Activated CD4-positive, alpha-beta T cell treated with anti-CD3 and anti-CD28 coated beads, Interleukin-2, amount 10 ng/mL, durations not matched to agents 24 days and 14 days (primary cell): ENCODE measurements around the gene MEGF9. TPM values are rescaled to one million over a fixed set of nuclear protein-coding genes. Genes with fewer than 3 reads are reported as not detected.

Experiments used
- DNase-seq: peaks from one replicate; pipeline ENCODE4 v3.0.0; 2022
- H3K27ac Mint-ChIP-seq: one replicate; pipeline ENCODE4 v1.8.0; 2022; ENCODE audit warnings: mild to moderate bottlenecking, mixed read lengths
- H3K27me3 Mint-ChIP-seq: one replicate; pipeline ENCODE4 v1.8.0; 2022; ENCODE audit warnings: mixed read lengths
- H3K36me3 Mint-ChIP-seq: one replicate; pipeline ENCODE4 v1.8.0; 2022; ENCODE audit warnings: low read depth, mild to moderate bottlenecking, mixed read lengths
- H3K4me1 Mint-ChIP-seq: one replicate; pipeline ENCODE4 v1.8.0; 2021; ENCODE audit warnings: mixed read lengths
- H3K4me3 Mint-ChIP-seq: one replicate; pipeline ENCODE4 v1.8.0; 2022; ENCODE audit warnings: mild to moderate bottlenecking, moderate library complexity, mixed read lengths
- H3K9me3 Mint-ChIP-seq: one replicate; pipeline ENCODE4 v1.8.0; 2021; ENCODE audit warnings: mixed read lengths
- intact Hi-C: fragments of 100-400 bp; cut with micrococcal nuclease; formaldehyde crosslinking; loops from one replicate; pipeline ENCODE4 v1.15.1; 2023
- total RNA-seq: library from RNA; stranded (reverse); gene quantifications from 2 replicates; pipeline ENCODE4 v1.2.3, GENCODE V29; 2022

The MEGF9 gene
- total RNA-seq, 1 donor from 2014 or later, result 4.5 TPM

- Mint-ChIP-seq H3K27ac (no peak overlapping the region), H3K27me3 (no peaks in the 10 kb centered on the region)
Measured at GRCh38 chr9:120741191-120741590, 26.9 kb upstream of the MEGF9 start.

GRCh38 chr9:120740132-120740531 is 25.9 kb upstream of the MEGF9 start:
- intact Hi-C loops, result no loop called here

More at GRCh38 chr9:120741191-120741590, 26.9 kb upstream of the MEGF9 start:
- H3K4me3 Mint-ChIP-seq, result no peak overlapping the region
- DNase-seq, result no peak
- intact Hi-C loops, result no loop called here
- no peaks in the 10 kb centered on the region for H3K36me3 Mint-ChIP-seq
- H3K9me3 Mint-ChIP-seq, result no peaks in the 10 kb centered on the region
- no peaks in the 10 kb centered on the region for H3K4me1 Mint-ChIP-seq

GRCh38 chr9:120737416-120738165 is 23.3 kb upstream of the MEGF9 start:
- H3K4me1 Mint-ChIP-seq, result no peaks in the 10 kb centered on the region
- intact Hi-C loops, result no loop called here
- no peaks in the 10 kb centered on the region for H3K36me3 Mint-ChIP-seq
- no peaks in the 10 kb centered on the region for H3K27me3 Mint-ChIP-seq
- H3K4me3 Mint-ChIP-seq, result no peak overlapping the region
- H3K27ac Mint-ChIP-seq, result no peak overlapping the region
- DNase-seq, result no peak
- H3K9me3 Mint-ChIP-seq, result no peaks in the 10 kb centered on the region

More at GRCh38 chr9:120740132-120740531, 25.9 kb upstream of the MEGF9 start:
- DNase-seq, result no peak
- Mint-ChIP-seq H3K36me3 (no peaks in the 10 kb centered on the region), H3K4me3 (no peak overlapping the region), H3K4me1 (no peaks in the 10 kb centered on the region), H3K9me3 (no peaks in the 10 kb centered on the region), H3K27ac (no peak overlapping the region), H3K27me3 (no peaks in the 10 kb centered on the region)

GRCh38 chr9:120736881-120737280 is 22.6 kb upstream of the MEGF9 start:
- H3K27ac Mint-ChIP-seq, result no peak overlapping the region
- intact Hi-C loops, result no loop called here
- no peaks in the 10 kb centered on the region for H3K36me3 Mint-ChIP-seq
- DNase-seq, result no peak
- H3K4me1 Mint-ChIP-seq, result no peaks in the 10 kb centered on the region
- no peaks in the 10 kb centered on the region for H3K27me3 Mint-ChIP-seq
- no peaks in the 10 kb centered on the region for H3K9me3 Mint-ChIP-seq
- H3K4me3 Mint-ChIP-seq, result no peak overlapping the region

GRCh38 chr9:120735415-120736126 is 21.3 kb upstream of the MEGF9 start:
- intact Hi-C loops, result no loop called here
- H3K9me3 Mint-ChIP-seq, result no peaks in the 10 kb centered on the region
- no peak for DNase-seq
- H3K4me1 Mint-ChIP-seq, result no peaks in the 10 kb centered on the region
- no peaks in the 10 kb centered on the region for H3K27me3 Mint-ChIP-seq
- H3K4me3 Mint-ChIP-seq, result no peak overlapping the region
- no peaks in the 10 kb centered on the region for H3K36me3 Mint-ChIP-seq
- H3K27ac Mint-ChIP-seq, result no peak overlapping the region

- Mint-ChIP-seq H3K36me3 (no peaks in the 10 kb centered on the region), H3K27me3 (no peaks in the 10 kb centered on the region), H3K4me1 (no peaks in the 10 kb centered on the region), H3K4me3 (no peak overlapping the region), H3K27ac (no peak overlapping the region), H3K9me3 (no peaks in the 10 kb centered on the region)
- intact Hi-C loops, result no loop called here
- no peak for DNase-seq
Measured at GRCh38 chr9:120734607-120735410, 20.5 kb upstream of the MEGF9 start.

- no peak overlapping the region for H3K27ac Mint-ChIP-seq
- H3K36me3 Mint-ChIP-seq, result no peaks in the 10 kb centered on the region
- H3K27me3 Mint-ChIP-seq, result no peaks in the 10 kb centered on the region
- H3K4me1 Mint-ChIP-seq, result peaks cover 4% of the 10 kb centered on the region
- no peak overlapping the region for H3K4me3 Mint-ChIP-seq
- intact Hi-C loops, result no loop called here
- no peak for DNase-seq
- no peaks in the 10 kb centered on the region for H3K9me3 Mint-ChIP-seq
Measured at GRCh38 chr9:120733190-120733589, 18.9 kb upstream of the MEGF9 start.

GRCh38 chr9:120730654-120731514 is 16.6 kb upstream of the MEGF9 start:
- Mint-ChIP-seq H3K27me3 (no peaks in the 10 kb centered on the region), H3K4me1 (peaks cover 14% of the 10 kb centered on the region), H3K36me3 (no peaks in the 10 kb centered on the region), H3K27ac (no peak overlapping the region), H3K9me3 (no peaks in the 10 kb centered on the region), H3K4me3 (no peak overlapping the region)
- intact Hi-C loops, result no loop called here
- DNase-seq, result no peak

GRCh38 chr9:120729791-120730241 is 15.5 kb upstream of the MEGF9 start:
- H3K4me3 Mint-ChIP-seq, result no peak overlapping the region
- H3K4me1 Mint-ChIP-seq, result peaks cover 14% of the 10 kb centered on the region
- DNase-seq, result no peak
- H3K27me3 Mint-ChIP-seq, result no peaks in the 10 kb centered on the region
- H3K36me3 Mint-ChIP-seq, result no peaks in the 10 kb centered on the region
- H3K27ac Mint-ChIP-seq, result no peak overlapping the region
- H3K9me3 Mint-ChIP-seq, result no peaks in the 10 kb centered on the region
- intact Hi-C loops, result no loop called here

GRCh38 chr9:120726484-120726883 is 12.2 kb upstream of the MEGF9 start:
- no peak for DNase-seq
- Mint-ChIP-seq H3K27ac (peak overlapping the region; percentile 3), H3K4me3 (peak overlapping the region; percentile 1), H3K27me3 (no peaks in the 10 kb centered on the region), H3K36me3 (no peaks in the 10 kb centered on the region), H3K4me1 (peaks cover 14% of the 10 kb centered on the region), H3K9me3 (no peaks in the 10 kb centered on the region)
- intact Hi-C loops, result no loop called here

- intact Hi-C loops, result no loop called here
- no peaks in the 10 kb centered on the region for H3K27me3 Mint-ChIP-seq
Measured at GRCh38 chr9:120725907-120726306, 11.6 kb upstream of the MEGF9 start.

GRCh38 chr9:120724757-120725400 is 10.6 kb upstream of the MEGF9 start:
- Mint-ChIP-seq H3K9me3 (no peaks in the 10 kb centered on the region), H3K36me3 (no peaks in the 10 kb centered on the region), H3K27ac (no peak overlapping the region), H3K4me1 (peaks cover 14% of the 10 kb centered on the region), H3K4me3 (no peak overlapping the region), H3K27me3 (no peaks in the 10 kb centered on the region)
- DNase-seq, result no peak
- intact Hi-C loops, result no loop called here

More at GRCh38 chr9:120725907-120726306, 11.6 kb upstream of the MEGF9 start:
- no peaks in the 10 kb centered on the region for H3K36me3 Mint-ChIP-seq
- H3K27ac Mint-ChIP-seq, result no peak overlapping the region
- no peak overlapping the region for H3K4me3 Mint-ChIP-seq
- H3K4me1 Mint-ChIP-seq, result peaks cover 14% of the 10 kb centered on the region
- H3K9me3 Mint-ChIP-seq, result no peaks in the 10 kb centered on the region
- DNase-seq, result no peak

GRCh38 chr9:120723565-120723964 is 9.3 kb upstream of the MEGF9 start:
- H3K9me3 Mint-ChIP-seq, result no peaks in the 10 kb centered on the region
- H3K36me3 Mint-ChIP-seq, result no peaks in the 10 kb centered on the region
- no peak overlapping the region for H3K4me3 Mint-ChIP-seq
- intact Hi-C loops, result no loop called here
- H3K27ac Mint-ChIP-seq, result no peak overlapping the region
- H3K4me1 Mint-ChIP-seq, result peaks cover 10% of the 10 kb centered on the region
- H3K27me3 Mint-ChIP-seq, result no peaks in the 10 kb centered on the region
- DNase-seq, result no peak
